HG02973 (cell line): ENCODE results near the gene SERPINB12.

ENCODE experiments used
- ATAC-seq: cut with Tn5 transposase; IDR thresholded peaks from one replicate; pipeline ENCODE4 v1.9.1; 2021; ENCODE audit warnings: moderate library complexity; ENCODE audit not compliant: unreplicated experiment

The SERPINB12 gene, protein sequence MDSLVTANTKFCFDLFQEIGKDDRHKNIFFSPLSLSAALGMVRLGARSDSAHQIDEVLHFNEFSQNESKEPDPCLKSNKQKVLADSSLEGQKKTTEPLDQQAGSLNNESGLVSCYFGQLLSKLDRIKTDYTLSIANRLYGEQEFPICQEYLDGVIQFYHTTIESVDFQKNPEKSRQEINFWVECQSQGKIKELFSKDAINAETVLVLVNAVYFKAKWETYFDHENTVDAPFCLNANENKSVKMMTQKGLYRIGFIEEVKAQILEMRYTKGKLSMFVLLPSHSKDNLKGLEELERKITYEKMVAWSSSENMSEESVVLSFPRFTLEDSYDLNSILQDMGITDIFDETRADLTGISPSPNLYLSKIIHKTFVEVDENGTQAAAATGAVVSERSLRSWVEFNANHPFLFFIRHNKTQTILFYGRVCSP

GRCh38 chr18:63542069-63542468 lies at the start of gene SERPINB12:
Gene SERPINB12, plus strand, starts transcription at chr18:63542369. Its CDS starts 13,791 bp downstream, at chr18:63556160.
- no peak for ATAC-seq

DNA sequence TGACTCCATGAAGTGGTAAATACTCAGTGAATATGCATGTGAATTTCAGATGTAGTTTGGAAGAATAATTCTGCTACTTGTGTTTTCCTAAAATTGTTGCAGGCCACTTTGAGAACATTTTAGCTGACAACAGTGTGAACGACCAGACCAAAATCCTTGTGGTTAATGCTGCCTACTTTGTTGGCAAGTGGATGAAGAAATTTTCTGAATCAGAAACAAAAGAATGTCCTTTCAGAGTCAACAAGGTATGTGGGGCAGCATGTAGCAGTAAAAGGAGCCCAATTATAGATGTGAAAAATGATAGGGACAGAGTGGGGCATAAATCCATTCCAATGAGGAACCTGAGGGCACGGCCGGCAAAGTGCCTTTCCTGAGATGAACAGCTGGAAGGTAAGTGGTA lies 49.3 kb upstream of the SERPINB12 start:
- ATAC-seq: no peak

DNA sequence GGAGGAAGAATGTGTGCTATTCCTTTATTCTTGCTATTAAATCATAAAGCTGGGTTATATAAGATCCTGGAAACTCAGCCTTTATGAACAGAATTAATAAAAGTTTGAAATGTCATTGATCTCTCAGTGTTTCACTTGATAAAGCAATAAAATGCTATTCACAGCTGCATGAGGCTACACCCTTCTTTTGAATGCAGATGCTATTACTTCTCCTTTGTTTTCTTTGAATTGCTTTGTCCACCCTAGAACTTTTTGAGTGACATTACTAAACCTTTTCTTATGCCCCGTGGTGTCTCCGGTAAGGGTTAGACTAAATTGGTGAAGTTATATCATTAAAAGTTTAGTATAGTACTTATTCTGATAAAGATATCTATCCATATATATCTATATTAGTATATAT lies 46.5 kb upstream of the SERPINB12 start:
- ATAC-seq: no peak

DNA sequence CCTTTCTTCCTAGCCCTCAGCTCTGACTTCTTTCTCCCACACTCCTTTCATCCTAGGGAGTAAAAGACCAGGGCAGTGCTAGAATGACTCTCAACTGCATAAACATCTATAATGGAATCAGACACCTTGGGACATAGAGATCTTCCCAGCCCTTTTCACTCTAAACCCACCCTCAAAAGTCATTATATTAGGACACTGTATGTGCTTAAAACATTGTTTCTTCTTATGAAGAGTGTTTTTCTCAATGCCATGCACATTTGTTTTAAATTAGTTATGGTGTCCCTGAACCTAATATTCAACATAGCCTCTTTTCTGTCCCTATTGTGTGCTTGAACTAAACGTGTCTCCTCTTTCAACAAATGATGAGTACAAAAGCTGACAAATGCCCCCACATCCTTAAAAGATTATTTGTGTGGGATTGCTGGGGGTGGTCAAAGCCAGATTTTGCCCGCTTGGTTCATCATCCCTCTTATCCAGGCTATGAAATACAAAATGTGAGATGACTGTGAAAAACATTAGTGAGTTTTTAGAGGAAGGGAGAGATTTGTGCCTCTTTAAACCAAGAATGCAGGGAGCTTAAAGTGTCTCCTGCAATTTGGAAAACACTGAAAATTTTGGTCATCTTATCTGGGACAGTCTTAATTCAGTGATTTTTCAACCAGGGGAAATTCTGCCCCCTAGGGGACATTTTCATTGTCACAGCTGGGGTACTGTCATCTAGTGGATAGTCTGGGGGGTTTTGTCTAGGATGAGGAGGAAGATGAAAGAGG lies 36.4 kb upstream of the SERPINB12 start:
- no peak for ATAC-seq

- no peak for ATAC-seq
Measured at GRCh38 chr18:63506336-63506646, 35.9 kb upstream of the SERPINB12 start.

DNA sequence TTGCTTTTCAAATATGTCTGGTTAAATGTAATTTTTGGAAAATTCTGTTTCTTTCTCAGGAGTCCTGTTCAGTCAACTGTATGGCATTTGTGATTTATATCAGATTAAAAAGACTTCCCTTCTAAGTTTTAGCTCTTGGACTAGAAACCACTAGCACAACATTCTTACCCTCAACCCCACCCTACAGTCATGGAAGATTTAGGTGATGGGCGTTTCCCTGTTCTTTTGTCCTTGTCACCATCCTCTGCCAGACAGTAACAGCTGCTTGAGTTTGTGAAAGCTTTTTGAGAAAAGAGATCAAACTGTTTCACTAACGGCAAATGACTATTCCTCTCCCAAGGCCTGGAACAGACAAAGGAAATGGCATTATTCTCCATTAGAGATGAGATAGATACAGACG lies 33.6 kb upstream of the SERPINB12 start:
- no peak for ATAC-seq

DNA sequence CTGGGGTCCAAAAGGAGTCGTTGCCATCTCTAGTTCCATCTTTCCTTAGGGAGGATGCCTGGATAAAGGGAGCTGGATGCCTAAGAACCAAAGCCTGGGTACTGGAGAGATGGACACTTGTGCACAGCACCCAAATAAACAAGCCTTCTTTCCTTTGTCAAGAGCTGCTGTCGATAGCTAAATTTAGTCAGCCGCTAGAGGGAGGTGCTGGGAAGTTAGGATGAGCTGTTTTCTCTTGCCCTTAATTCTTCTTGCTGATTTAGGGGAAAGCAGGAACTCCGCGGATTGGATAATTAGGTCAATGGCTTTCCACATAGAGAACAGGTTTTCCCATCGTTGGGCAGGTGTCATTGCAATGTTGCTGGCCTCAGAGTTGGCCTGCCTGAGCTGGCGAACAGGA lies 30.9 kb upstream of the SERPINB12 start:
- ATAC-seq: no peak

GRCh38 chr18:63514326-63514725 lies 27.8 kb upstream of the SERPINB12 start:
- ATAC-seq: no peak

DNA sequence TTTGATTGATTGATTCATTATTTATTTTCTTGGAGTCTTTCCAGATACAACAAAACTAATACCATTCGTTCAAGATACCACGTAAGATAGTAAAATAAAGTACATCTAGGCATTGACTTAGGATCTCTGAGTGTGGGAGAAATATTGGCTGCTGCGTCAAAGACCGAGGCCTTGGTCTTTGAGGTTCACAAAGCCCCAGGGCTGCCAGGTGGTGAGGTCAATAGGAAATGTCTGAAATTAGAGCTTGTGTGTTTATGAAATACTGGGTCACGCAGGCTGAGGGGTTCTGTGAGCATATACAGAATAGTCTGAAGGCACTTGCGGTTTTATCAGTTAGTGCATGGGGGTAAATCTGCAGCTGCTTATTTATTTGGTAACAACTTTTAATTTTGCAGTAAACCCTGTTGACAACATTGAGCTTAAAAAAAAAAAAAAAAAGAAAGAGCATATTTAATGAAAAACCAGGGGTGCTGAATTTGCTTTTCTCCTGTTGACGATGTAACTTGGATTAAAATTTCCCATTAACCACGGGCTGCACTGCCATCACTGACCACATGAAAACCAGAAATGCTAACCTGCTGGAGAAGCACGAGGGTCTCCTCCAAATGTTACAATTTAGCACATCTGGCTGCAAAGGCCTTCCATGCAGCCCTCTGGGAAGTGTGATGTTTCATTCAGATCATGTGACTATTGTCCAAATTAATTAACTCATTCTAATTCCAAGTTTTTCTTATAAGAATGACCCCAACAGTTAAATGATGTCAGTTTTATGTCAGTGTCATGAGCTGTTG lies 27.1 kb upstream of the SERPINB12 start:
- ATAC-seq: no peak

DNA sequence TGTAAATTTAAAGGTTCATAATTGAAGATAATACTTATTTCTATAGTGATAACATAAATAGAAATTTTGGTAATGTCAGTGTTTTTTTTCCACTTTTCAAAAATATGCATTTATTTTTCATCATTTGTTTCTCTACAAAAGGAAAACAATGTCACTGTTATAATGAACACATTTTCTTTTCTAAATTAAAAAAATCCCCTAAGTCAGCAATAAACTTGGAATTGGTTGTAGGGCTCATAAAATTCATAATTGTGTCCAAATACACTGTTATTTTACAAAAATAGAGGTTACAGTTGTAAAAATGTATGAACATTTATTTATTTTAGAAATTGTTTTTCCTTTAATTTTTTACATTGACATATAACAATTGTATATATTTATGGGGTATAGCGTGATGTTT lies 26.4 kb upstream of the SERPINB12 start:
- ATAC-seq: no peak

GRCh38 chr18:63518178-63519012 lies 23.8 kb upstream of the SERPINB12 start:
- peak; percentile 97 for ATAC-seq

DNA sequence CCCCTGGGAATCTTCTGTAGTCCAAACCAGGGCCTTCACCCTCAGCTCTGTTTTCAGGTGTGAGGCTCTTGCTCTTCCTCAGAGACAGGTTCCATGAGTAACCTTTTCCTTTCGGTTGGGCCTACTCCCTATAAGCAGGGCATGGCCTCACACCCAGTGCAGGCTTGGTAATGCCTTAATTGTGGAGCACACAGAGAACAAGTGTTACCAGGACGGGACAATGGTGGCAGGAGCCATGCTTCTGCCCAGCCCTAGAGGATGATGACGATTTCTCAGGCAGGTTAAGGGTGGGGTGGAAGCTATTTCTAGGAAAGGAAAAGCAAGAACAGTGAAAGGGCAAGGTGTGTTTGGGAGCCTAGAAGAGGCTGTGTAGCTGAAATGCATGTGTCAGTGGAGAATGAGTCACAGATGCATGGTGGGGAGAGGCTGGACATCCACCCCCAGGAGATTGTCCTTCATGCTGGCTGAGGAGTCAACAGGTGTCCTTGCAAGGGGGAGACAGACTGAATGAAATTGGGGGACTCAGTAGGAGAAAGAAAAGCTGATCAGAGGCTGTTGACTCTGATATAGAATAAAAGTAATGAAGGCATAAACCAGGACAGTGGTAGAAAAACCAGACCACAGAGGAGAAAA lies 22.0 kb upstream of the SERPINB12 start:
- no peak for ATAC-seq

DNA sequence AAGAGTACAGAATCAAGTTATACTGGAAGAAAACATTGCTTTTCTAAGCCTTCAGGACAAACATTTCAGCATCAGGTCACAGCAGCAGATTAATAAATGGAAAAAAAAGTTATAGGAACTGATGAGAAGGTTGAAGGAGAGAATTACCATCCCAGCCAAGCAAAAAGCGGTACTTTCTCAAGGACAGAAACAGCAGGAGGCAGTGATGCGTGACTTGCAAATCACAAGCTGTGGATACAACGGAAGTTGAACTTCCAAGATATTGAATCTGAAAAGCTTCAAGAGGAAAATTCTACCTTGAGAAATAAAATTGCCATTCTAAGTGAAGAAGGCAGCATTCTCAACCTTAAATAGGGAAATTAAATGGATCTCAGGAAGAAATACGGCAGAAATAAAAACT lies 18.5 kb upstream of the SERPINB12 start:
- ATAC-seq: no peak

- ATAC-seq: no peak
Measured at GRCh38 chr18:63527251-63527650, 14.9 kb upstream of the SERPINB12 start.

GRCh38 chr18:63528863-63529492 lies 13.2 kb upstream of the SERPINB12 start:
- no peak for ATAC-seq

DNA sequence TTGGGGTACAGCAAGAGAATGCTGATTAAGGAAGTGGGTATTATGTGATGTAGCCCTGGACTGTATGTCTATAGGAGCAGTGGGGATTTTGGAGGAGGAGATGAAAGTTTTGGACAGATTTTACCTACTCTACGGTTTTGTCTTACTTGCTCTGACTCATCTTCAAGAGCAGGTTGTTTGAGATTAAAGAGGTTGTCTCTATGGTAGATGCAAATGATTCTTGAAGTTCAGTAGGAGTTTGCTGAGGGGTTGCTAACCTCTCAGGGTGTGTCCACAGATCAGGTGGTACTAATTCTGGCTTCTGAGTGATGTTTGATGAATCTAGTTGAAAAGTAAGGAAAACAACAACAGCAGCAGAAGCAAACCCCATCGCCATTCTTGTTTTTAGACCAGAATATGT lies 9.7 kb upstream of the SERPINB12 start:
- ATAC-seq: no peak

DNA sequence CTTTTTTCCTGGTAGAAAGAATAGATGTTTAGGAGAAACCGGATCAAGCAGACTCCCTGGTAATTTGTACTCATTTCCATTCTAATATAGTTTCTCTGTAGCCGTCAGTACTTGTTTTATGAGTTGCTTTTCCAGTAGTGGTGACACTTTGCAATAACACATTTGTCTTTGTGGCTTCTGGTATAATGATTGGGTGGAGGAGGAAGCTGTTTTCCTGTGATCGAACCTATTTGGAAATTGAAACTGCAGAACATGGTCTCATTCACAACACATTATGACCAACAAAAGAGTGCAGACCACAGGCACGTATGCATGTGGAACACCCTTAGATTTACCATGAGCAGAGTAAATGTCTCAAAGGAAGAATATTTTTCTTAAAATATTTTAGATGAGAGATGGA lies 7.6 kb upstream of the SERPINB12 start:
- ATAC-seq: no peak

GRCh38 chr18:63539904-63540510 lies 2.2 kb upstream of the SERPINB12 start:
- no peak for ATAC-seq

- no peak for ATAC-seq
Measured at GRCh38 chr18:63544017-63544416, 1.8 kb downstream of the SERPINB12 start.
